Middle frontal gyrus (tissue), 1 donor: Measurements from ENCODE around the gene PPP4R2.
"Not testable (repeated sequence)": the region's sequence is repeated elsewhere in the genome, so short reads cannot be mapped to it uniquely, and the experiment has no call there.

Source experiments
- DNase-seq: peaks from one replicate; pipeline ENCODE4 v3.0.0-alpha.2; 2015; ENCODE audit warnings: low spot score; ENCODE audit errors: extremely low spot score

PPP4R2 gene

GRCh38 chr3:72977060-72977808, 19.4 kb upstream of the PPP4R2 start:
- DNase-seq, result no peak

DNA sequence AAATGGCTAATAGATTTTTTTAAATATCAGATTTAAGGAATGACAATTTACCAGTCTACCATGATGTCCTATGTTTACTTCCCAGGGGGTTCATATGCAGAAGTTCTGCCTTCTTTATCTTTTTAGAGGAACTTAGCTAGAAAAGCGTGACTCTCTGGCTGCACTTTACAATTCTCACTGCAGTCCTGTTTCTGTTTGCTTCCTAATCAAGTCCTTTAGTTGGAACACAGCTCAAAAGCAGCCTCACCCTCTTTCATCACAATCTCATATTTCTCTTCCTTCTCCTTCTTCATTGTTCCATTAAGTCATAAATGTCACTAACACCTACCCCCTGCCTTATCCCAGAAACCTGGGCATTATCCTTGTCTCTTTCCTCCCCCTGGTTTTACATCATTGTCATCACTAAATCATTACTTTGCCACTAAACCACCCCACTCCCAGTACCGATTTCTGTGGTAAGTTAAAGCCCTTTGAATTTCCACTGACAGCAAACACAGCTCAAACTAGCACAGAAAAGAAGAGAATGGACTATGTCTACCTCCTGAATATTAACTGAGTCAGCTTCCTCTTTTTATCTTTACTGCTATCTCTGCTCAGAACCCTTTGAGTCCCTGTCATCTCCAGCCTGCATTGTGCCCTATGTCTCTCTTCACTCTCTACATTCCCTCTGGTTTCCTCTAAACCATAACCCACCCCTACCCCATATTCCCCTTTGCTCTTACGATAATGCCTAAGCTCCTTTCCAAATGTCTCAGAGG, 13.8 kb upstream of the PPP4R2 start:
- no peak for DNase-seq

- DNase-seq, result no peak
These were observed 11.0 kb upstream of the PPP4R2 start for GRCh38 chr3:72985576-72985975.

DNA sequence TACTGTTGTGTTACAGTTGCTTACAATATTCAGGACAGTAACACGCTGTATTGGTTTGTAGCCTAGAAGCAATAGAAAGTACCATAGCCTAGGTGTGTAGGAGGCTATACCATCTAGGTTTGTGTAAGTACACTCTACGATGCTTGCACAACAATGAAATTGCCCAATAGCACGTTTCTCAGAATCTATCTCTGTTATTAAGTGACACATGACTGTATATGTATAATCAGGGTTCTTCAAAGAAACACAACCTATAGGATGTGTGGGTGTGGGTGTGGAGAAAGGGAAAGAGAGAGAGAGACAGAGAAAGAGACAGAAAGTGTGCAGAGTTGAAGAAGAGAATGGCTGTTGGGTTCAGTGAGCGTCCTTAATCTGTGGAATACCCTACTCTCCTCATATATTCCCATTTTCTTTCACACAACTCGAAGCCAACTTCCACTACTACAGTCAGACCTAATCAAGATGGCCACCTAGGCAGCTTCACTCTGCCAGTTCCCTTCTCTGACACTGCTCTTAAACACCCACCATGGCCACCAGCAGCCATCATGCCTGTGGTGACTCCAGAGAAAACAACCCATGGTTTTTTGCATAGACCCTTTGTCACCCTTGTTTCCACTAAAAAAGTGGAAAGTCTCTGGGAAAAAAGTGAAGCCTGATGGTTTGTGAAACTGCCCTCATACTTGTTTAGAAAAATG, 5.8 kb upstream of the PPP4R2 start:
- DNase-seq, result no peak

DNA sequence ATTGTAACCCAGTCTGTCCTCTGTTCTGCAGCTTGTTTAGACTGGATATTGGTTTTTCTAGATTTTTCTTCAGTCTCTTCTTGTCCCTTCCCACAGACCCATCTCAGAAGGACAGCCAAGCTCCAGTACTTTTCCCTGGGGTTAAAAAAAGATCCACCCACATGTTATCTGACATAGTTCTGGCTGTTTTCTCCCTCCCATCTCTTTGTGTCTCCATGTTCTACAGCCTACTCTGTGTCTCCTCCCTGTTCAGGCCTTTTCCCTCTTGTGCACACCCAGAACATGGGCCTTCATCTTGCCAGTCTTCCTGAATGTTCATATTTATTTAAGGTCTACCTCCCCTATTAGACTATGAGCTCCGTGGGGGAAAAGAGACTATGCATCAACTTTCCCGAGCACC, 5.1 kb upstream of the PPP4R2 start:
- DNase-seq, result no peak

DNA sequence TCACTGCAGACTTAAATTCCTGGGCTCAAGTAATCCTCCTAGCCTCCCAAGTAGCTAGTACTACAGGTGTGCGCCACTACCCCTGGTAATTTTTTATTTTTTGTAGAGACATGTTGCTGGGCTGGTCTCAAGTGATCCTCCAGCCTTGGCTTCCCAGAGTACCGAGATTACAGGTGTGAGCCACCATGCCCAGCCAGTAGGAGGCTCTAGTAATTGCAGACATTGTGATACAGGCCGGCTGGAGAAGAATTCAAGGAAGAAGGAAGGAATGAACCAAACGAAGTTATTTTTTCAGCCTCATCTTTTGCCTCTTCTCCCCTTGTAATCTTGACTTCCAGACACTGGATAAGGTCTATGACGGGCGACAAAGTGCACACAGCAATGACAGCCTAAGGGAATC, 3.2 kb upstream of the PPP4R2 start:
- no peak for DNase-seq

DNA sequence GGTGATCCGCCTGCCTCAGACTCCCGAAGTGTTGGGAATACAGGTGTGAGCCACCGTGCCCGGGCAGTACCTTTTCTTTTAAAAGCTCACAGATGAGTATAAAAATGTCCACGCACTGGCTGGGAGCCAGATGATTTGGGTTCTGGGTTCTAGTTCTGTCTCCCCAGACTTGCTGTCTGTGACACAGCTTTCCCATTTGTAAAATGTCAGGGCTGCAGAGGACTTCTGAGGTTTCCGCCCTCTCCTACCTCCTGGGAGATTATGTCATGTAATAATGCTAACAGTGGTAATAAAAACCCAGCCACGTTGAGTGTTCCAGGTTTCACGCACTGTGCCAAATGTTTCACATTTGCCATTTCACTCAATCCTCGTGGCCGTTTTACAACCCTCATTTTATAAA, 1.3 kb upstream of the PPP4R2 start:
- no peak for DNase-seq

GRCh38 chr3:72996121-72996472, 514 bp upstream of the PPP4R2 start:
- no peak for DNase-seq

DNA sequence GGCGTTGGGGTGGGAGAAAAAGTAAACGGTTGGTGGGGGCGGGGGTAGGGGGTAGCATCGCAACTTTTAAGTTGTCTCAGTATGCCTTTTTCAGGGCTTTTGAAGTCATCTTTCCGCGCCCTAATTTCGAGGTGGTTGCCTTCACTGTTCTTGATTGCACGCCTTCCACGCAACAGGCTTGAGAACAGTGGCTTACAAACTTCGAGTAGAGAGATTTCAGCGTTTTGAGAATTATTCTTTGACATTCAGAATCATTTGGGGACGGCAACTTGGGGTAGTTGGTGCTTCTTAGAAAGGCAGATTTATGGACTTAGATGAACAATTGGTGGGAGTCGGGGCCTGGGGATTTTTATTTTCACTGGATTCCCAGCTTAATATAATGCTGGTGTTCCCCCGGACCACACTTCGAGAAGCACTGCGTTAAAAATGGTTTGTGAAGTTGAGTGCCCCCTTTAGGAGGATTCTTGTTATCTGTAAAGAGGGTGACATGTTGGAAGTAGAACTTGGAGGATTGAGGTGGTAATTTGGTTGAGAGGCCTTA, 880 bp downstream of the PPP4R2 start:
- DNase-seq, result no peak

DNA sequence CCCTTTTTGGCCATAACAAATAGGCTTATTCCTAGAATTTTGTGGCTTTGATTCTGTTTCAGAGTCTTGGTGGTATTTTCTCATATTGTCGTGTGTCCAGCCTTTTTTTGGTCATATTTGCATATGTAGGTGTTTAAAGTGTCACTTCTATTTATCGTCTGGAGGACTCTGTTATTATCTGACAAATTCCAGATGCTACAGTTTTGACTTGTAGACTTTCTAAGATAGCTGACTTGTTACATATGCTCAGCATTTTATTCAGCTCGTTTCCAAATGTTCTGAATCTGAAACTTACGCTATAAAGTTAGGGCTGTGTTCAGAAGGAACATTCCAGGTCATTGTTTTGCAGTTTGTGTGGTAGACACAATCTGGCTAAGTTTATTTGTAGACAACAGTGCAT, 1.9 kb downstream of the PPP4R2 start:
- no peak for DNase-seq

- no peak for DNase-seq
These were observed 3.3 kb downstream of the PPP4R2 start for GRCh38 chr3:72999951-73000350.

- DNase-seq, result not testable (repeated sequence)
These were observed 6.4 kb downstream of the PPP4R2 start for GRCh38 chr3:73003050-73003449.

DNA sequence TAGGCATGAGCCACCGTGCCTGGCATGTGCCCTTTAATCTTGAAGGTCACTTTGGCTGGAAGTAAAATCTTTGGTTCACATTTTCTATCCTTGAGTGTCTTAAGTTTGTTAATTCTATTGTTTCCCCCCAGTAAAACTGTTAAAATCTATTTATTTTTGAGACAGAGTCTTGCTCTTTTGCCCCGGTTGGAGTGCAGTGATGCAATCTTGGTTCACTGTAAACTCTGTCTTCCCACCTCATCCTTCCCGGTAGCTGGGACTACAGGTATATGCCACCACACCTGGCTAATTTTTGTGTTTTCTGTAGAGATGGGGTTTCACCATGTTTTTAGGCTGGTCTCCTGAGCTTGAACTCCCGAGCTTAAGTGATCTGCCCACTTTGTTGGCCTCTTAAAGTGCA, 7.7 kb downstream of the PPP4R2 start:
- no peak for DNase-seq

- DNase-seq, result no peak
These were observed 11.5 kb downstream of the PPP4R2 start for GRCh38 chr3:73007992-73008712.

DNA sequence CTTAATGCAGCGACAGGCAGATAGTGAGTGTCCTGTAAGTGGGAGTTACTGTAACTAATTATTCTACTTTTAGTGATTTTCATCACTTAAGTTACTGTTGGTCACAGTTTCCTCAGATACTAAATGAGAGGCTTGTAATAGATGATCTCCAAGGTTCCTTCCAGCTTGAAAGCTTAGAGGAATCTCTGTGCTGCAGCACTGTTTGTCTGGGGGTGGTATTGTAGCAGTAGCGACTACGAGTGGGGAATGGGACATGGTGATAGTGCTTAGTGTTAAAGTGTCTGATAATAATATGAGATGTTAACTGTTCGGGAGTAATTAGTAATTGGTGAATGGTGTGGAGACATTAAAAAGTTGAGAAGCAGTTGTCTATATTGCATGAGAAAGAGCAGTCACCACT, 12.4 kb downstream of the PPP4R2 start:
- no peak for DNase-seq

DNA sequence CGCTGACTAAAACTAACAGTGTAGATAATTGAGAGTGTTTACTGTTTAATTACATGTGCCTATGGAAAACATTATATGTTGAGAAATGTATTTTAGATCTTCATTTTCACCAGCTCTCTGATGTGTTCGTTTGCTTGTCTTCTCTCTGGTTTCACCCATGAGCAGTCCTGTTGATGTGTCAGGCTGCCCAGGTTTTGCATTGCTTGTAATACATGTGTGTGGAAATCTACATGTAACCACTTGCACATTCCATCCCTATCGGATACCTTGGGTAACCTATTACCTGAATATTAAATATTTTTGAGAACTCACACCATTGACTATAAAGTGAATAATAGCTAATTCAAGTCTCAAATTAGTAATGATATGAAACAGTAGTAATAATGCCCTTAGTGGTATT, 13.1 kb downstream of the PPP4R2 start:
- DNase-seq, result no peak

DNA sequence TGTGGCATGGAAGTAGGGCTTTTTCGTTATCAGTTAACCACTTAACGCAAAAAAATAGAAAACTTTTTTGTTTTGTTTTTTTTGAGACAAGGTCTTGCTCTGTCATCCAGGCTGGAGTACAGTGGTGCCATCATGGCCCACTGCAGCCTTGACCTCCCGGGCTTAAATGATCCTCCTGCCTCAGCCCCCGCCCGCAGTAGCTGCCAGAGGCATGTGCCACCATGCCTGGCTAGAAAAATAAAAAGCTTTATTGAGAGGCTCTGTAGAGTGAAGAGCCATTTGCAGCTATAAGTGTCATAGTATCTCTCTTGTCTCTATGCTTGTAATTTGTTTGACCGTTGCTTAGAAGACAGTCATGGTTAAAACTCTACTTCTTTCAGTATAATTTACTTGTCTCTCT, 13.5 kb downstream of the PPP4R2 start:
- no peak for DNase-seq

GRCh38 chr3:73018298-73018697, 21.7 kb downstream of the PPP4R2 start:
- DNase-seq, result no peak

GRCh38 chr3:73018790-73019441, 22.3 kb downstream of the PPP4R2 start:
- DNase-seq, result no peak

GRCh38 chr3:73021301-73021835, 24.8 kb downstream of the PPP4R2 start:
- no peak for DNase-seq

DNA sequence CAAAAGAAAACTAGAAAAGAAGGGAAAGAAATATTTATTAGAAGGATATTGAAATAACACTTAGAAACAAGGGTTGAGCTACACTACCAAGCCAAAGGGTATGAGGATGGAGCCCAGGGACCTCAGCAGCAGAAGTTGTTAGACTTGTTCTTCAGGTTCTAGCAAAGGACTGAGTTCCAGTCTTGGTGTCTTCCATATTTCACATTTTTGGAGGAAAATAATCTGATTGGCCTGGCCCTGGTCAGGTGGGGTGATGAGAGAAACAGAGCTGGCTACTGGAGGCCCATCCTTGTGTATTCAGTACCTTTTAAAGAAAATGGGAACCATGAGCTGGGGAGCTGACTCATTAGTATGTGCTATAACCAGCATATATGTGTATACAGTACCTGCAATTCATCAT, 28.2 kb downstream of the PPP4R2 start:
- DNase-seq, result no peak
